Kidney epithelial cell (primary cell): ENCODE measurements around the gene ANKRD1. TPM values are rescaled to one million over a fixed set of nuclear protein-coding genes. Genes with fewer than 3 reads are reported as not detected.

Source experiments
- DNase-seq: peaks from one replicate; pipeline ENCODE4 v3.0.0-alpha.2; 2010; ENCODE audit warnings: low read depth
- H3K27me3 ChIP-seq: 2 replicates; pipeline ENCODE4 v1.6.0; 2011; ENCODE audit warnings: low read length; ENCODE audit not compliant: control insufficient read depth, insufficient read depth
- H3K36me3 ChIP-seq: 2 replicates; pipeline ENCODE4 v1.5.1; 2011; ENCODE audit warnings: low read length; ENCODE audit not compliant: control insufficient read depth, insufficient read depth
- H3K4me3 ChIP-seq: 2 replicates; pipeline ENCODE4 v1.5.1; 2011; ENCODE audit warnings: low read depth, mild to moderate bottlenecking, control low read depth, low read length
- total RNA-seq: library from RNA; depleted of rRNA; stranded (reverse); fragments of >200 nt; gene quantifications from 2 replicates; pipeline ENCODE4 v1.2.3, GENCODE V29; 2015
- TF ChIP-seq, protein P1 (sequence below): IDR thresholded peaks from 2 replicates; pipeline ENCODE4 v1.5.1; 2011; ENCODE audit warnings: mild to moderate bottlenecking, moderate library complexity, low read length, control low read depth, inconsistent platforms; ENCODE audit not compliant: insufficient read depth, poor library complexity, severe bottlenecking

Gene ANKRD1
- total RNA-seq: 146 and 171 TPM in 2 replicates

DNA sequence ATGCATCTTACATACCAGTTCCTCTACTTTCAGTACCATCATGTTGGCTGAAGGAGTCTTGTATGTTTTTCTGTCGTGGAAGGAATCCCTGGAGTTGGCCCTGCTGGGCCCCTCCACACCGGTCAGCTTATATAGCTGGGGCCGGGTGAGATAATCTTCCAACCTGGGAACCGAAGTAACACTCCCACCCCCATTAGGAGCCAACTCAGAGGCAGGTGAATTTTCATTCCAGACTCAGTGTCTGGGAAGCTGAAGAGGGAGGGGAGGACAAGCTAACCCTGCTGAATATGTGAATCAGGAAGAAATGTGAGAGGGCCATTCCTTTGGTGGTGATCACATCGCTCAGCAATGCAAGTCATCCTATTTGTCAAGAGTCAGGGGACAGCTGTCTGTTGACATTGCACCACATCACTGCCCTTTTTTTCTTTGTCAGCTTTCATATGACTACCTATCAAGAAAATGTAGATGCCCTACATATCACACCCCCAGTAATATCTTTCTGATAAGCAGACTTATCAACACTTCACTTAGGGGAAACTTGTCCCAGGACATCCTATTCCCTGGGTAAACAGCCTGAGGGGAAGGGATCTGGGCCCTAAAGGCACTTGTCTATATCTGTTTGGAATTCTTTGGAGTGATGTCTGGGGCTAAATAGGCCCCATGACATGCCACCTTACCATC is at the start of gene ANKRD1:
TSS of gene ANKRD1 (minus strand) at position 102 of the 681 bp plus-strand sequence. CDS start at position 42, 60 bp downstream.
- H3K27me3 ChIP-seq: no peaks in the 10 kb centered on the region
- no peak within 1 kb of the TSS for H3K4me3 ChIP-seq
- H3K36me3 ChIP-seq: no peaks in the 10 kb centered on the region
- TF ChIP-seq, protein P1, sequence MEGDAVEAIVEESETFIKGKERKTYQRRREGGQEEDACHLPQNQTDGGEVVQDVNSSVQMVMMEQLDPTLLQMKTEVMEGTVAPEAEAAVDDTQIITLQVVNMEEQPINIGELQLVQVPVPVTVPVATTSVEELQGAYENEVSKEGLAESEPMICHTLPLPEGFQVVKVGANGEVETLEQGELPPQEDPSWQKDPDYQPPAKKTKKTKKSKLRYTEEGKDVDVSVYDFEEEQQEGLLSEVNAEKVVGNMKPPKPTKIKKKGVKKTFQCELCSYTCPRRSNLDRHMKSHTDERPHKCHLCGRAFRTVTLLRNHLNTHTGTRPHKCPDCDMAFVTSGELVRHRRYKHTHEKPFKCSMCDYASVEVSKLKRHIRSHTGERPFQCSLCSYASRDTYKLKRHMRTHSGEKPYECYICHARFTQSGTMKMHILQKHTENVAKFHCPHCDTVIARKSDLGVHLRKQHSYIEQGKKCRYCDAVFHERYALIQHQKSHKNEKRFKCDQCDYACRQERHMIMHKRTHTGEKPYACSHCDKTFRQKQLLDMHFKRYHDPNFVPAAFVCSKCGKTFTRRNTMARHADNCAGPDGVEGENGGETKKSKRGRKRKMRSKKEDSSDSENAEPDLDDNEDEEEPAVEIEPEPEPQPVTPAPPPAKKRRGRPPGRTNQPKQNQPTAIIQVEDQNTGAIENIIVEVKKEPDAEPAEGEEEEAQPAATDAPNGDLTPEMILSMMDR: no peak
- DNase-seq: peak; percentile 98

- no peak for DNase-seq
- H3K4me3 ChIP-seq: no peak overlapping the region
- TF ChIP-seq, protein P1: no peak
- no peaks in the 10 kb centered on the region for H3K27me3 ChIP-seq
- no peaks in the 10 kb centered on the region for H3K36me3 ChIP-seq
Measured at GRCh38 chr10:90969947-90970673, 49.2 kb upstream of the ANKRD1 start.

- DNase-seq: peak; percentile 23
- H3K27me3 ChIP-seq: no peaks in the 10 kb centered on the region
- H3K36me3 ChIP-seq: no peaks in the 10 kb centered on the region
- TF ChIP-seq, protein P1: no peak
- no peak overlapping the region for H3K4me3 ChIP-seq
Measured at GRCh38 chr10:90969121-90969534, 48.2 kb upstream of the ANKRD1 start.

GRCh38 chr10:90968328-90969081 is 47.6 kb upstream of the ANKRD1 start:
- H3K4me3 ChIP-seq: no peak overlapping the region
- DNase-seq: peak; percentile 87
- H3K36me3 ChIP-seq: no peaks in the 10 kb centered on the region
- TF ChIP-seq, protein P1: no peak
- no peaks in the 10 kb centered on the region for H3K27me3 ChIP-seq

DNA sequence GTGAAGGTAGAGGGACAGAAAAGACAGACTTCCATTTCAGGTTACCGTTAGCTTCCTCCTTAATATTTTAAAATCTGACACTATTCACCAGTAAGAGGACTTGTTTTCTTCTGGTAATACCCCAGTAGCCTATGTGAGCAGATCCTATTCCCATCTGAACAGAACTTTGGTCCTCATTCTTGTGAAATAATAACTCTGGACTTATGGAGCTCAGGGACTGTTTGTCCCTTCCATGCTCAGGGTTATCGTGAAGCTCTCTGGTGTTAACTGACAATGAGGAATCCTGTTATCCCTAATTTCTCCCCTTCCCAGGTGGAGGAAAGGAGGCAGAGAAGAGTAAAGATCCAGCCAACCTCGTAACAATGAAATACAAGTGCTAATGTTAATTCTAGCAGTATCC is 47.0 kb upstream of the ANKRD1 start:
- DNase-seq: no peak
- H3K4me3 ChIP-seq: no peak overlapping the region
- no peaks in the 10 kb centered on the region for H3K36me3 ChIP-seq
- H3K27me3 ChIP-seq: no peaks in the 10 kb centered on the region
- TF ChIP-seq, protein P1: no peak
